ENCODE results near the gene EPHB1.

Gene EPHB1

GRCh38 chr3:134922866-134923265 is 127.8 kb downstream of the EPHB1 start (continued):
- TF ChIP-seq, protein P1, sequence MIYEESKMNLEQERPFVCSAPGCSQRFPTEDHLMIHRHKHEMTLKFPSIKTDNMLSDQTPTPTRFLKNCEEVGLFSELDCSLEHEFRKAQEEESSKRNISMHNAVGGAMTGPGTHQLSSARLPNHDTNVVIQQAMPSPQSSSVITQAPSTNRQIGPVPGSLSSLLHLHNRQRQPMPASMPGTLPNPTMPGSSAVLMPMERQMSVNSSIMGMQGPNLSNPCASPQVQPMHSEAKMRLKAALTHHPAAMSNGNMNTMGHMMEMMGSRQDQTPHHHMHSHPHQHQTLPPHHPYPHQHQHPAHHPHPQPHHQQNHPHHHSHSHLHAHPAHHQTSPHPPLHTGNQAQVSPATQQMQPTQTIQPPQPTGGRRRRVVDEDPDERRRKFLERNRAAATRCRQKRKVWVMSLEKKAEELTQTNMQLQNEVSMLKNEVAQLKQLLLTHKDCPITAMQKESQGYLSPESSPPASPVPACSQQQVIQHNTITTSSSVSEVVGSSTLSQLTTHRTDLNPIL (CRISPR knock-in tag; IDR thresholded peaks at IDR 0.05; ENCODE audit: low read depth) = no peak
- no peak for TF ChIP-seq CSRNP3 (CRISPR knock-in tag; IDR thresholded peaks at IDR 0.05)
- TF ChIP-seq ZC3H10 (CRISPR knock-in tag; IDR thresholded peaks at IDR 0.05) = no peak
- no peak for TF ChIP-seq ISL1 (CRISPR knock-in tag; IDR thresholded peaks at IDR 0.05)
- no peak for TF ChIP-seq ESRRG (CRISPR knock-in tag; IDR thresholded peaks at IDR 0.05)
- TF ChIP-seq PPARA (CRISPR knock-in tag; IDR thresholded peaks at IDR 0.05; ENCODE audit: borderline replicate concordance) = no peak

DNA sequence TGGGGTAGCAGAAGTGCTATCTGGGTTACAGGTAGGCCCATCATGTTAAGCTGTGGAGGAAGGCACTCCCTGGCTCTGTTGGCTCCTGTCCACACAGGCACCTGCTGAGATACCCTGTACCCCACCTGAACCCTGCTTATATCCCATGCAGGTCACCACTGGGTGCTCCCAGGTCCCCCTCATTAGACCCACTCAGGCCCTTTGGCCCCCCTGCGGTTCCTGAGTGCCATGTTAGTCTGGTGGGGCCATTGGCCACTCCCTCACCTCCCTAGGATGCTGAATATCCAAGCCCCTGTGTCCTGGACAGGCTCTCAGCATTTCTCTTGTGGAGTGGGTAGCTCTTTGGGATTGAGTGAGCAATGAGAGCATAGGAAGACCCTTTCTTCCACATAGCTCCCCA is 128.2 kb downstream of the EPHB1 start:
- TF ChIP-seq ZFP30 (CRISPR knock-in tag; IDR thresholded peaks at IDR 0.05) = no peak
- no peak for ATAC-seq

DNA sequence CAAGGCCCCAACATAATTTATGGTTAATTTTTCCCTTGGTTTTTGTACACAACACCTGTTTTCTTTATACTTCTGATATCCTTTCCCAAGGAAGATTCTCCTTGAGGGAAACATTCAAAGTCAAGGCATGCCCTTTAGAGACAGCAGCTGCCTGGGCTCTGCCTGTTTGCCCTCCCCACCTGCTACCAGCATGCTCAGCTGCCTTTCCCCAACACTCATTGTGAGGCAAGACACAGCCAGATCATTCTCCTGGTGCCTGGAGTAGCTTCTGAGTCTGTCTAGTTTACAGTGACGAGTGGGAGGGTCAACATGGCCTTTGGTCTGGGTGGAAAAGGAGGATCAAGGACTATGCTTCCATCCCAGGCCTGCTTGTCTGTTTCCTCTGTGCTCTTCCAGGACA is 132.5 kb downstream of the EPHB1 start:
- no peak for ATAC-seq
- no peak for TF ChIP-seq ESRRG (CRISPR knock-in tag; IDR thresholded peaks at IDR 0.05)
- no peak for TF ChIP-seq ISL1 (CRISPR knock-in tag; IDR thresholded peaks at IDR 0.05)
- TF ChIP-seq, protein P1 (CRISPR knock-in tag; IDR thresholded peaks at IDR 0.05; ENCODE audit: low read depth) = no peak
- no peak for TF ChIP-seq ZFP3 (CRISPR knock-in tag; IDR thresholded peaks at IDR 0.05)
- no peak for TF ChIP-seq SNAI2 (CRISPR knock-in tag; IDR thresholded peaks at IDR 0.05)
- TF ChIP-seq, protein P2, sequence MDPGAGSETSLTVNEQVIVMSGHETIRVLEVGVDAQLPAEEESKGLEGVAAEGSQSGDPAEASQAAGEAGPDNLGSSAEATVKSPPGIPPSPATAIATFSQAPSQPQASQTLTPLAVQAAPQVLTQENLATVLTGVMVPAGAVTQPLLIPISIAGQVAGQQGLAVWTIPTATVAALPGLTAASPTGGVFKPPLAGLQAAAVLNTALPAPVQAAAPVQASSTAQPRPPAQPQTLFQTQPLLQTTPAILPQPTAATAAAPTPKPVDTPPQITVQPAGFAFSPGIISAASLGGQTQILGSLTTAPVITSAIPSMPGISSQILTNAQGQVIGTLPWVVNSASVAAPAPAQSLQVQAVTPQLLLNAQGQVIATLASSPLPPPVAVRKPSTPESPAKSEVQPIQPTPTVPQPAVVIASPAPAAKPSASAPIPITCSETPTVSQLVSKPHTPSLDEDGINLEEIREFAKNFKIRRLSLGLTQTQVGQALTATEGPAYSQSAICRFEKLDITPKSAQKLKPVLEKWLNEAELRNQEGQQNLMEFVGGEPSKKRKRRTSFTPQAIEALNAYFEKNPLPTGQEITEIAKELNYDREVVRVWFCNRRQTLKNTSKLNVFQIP (CRISPR knock-in tag; IDR thresholded peaks at IDR 0.05; ENCODE audit: borderline replicate concordance, low read depth) = no peak
- no peak for TF ChIP-seq ZNF8 (CRISPR knock-in tag; IDR thresholded peaks at IDR 0.05)
- TF ChIP-seq TSHZ2 (CRISPR knock-in tag; IDR thresholded peaks at IDR 0.05) = no peak
- no peak for TF ChIP-seq CSDC2 (CRISPR knock-in tag; IDR thresholded peaks at IDR 0.05)
- TF ChIP-seq CSRNP3 (CRISPR knock-in tag; IDR thresholded peaks at IDR 0.05) = no peak
- no peak for TF ChIP-seq TCF4 (CRISPR knock-in tag; IDR thresholded peaks at IDR 0.05; ENCODE audit: borderline replicate concordance)
- no peak for TF ChIP-seq ARNTL (CRISPR knock-in tag; IDR thresholded peaks at IDR 0.05; ENCODE audit: borderline replicate concordance, low read depth)
- no peak for TF ChIP-seq OSR1 (CRISPR knock-in tag; IDR thresholded peaks at IDR 0.05)
- TF ChIP-seq RARB (CRISPR knock-in tag; IDR thresholded peaks at IDR 0.05) = no peak

DNA sequence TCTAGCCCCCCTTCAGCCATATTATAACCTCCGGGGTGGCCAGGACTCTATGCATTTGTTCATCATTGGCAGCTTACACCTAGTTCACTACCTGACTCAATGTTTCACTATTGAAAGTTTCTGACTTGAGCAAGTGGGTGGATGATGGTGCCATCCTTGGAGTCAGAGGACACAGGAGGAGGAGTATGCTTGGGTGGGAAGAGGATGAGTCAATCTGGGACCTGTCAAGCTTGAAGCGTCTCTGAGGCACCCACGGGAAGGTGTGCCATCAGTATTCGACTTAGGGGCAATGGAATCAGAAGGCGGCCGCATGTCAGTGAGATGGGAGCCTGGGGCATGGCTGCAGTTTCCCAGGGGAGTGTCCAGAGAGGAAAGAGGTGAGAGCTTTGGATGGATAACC is 133.3 kb downstream of the EPHB1 start:
- no peak for ATAC-seq
- TF ChIP-seq TCF4 (CRISPR knock-in tag; IDR thresholded peaks at IDR 0.05; ENCODE audit: borderline replicate concordance) (no peak), SNAI2 (CRISPR knock-in tag; IDR thresholded peaks at IDR 0.05) (no peak), ZC3H10 (CRISPR knock-in tag; IDR thresholded peaks at IDR 0.05) (no peak), OSR1 (CRISPR knock-in tag; IDR thresholded peaks at IDR 0.05) (no peak), CSRNP3 (CRISPR knock-in tag; IDR thresholded peaks at IDR 0.05) (no peak), ARNTL (CRISPR knock-in tag; IDR thresholded peaks at IDR 0.05; ENCODE audit: borderline replicate concordance, low read depth) (no peak), GLIS3 (CRISPR knock-in tag; IDR thresholded peaks at IDR 0.05) (no peak), ESRRG (CRISPR knock-in tag; IDR thresholded peaks at IDR 0.05) (no peak), CSDC2 (CRISPR knock-in tag; IDR thresholded peaks at IDR 0.05) (no peak), ZNF565 (CRISPR knock-in tag; conservative IDR thresholded peaks at IDR 0.05; ENCODE audit: low read depth) (no peak), PPARA (CRISPR knock-in tag; IDR thresholded peaks at IDR 0.05; ENCODE audit: borderline replicate concordance) (no peak)
- TF ChIP-seq, protein P2 (CRISPR knock-in tag; IDR thresholded peaks at IDR 0.05; ENCODE audit: borderline replicate concordance, low read depth) = no peak

Data from SK-N-SH treated with all-trans-retinoic acid at 6 μM for 48 hours (cell line).